Measurements from ENCODE around the gene TATDN2.
"Not testable (repeated sequence)": the region's sequence is repeated elsewhere in the genome, so short reads cannot be mapped to it uniquely, and the experiment has no call there.

TATDN2 gene

GRCh38 chr3:10272476-10272875 is 24.2 kb downstream of the TATDN2 start:
- DNase-seq: not testable (repeated sequence)

- no peak for DNase-seq
Measured at GRCh38 chr3:10272977-10273376, 24.7 kb downstream of the TATDN2 start.

- no peak for DNase-seq
Measured at GRCh38 chr3:10273702-10274305, 25.5 kb downstream of the TATDN2 start.

- no peak for DNase-seq
Measured at GRCh38 chr3:10274601-10275000, 26.3 kb downstream of the TATDN2 start.

GRCh38 chr3:10277115-10277625 is 28.9 kb downstream of the TATDN2 start:
- DNase-seq: no peak

- no peak for DNase-seq
Measured at GRCh38 chr3:10278501-10278900, 30.2 kb downstream of the TATDN2 start.

GRCh38 chr3:10279384-10280176 is 31.3 kb downstream of the TATDN2 start:
- no peak for DNase-seq

GRCh38 chr3:10280177-10280529 is 31.9 kb downstream of the TATDN2 start:
- no peak for DNase-seq

- no peak for DNase-seq
Measured at GRCh38 chr3:10280571-10280970, 32.3 kb downstream of the TATDN2 start.

- DNase-seq: no peak
Measured at GRCh38 chr3:10281951-10282350, 33.7 kb downstream of the TATDN2 start.

- no peak for DNase-seq
Measured at GRCh38 chr3:10283638-10284037, 35.4 kb downstream of the TATDN2 start.

- DNase-seq: no peak
Measured at GRCh38 chr3:10284496-10284895, 36.2 kb downstream of the TATDN2 start.

GRCh38 chr3:10285272-10286132 is 37.2 kb downstream of the TATDN2 start:
- no peak for DNase-seq

GRCh38 chr3:10286133-10286524 is 37.9 kb downstream of the TATDN2 start:
- DNase-seq: no peak

GRCh38 chr3:10286596-10287295 is 38.5 kb downstream of the TATDN2 start:
- DNase-seq: no peak

GRCh38 chr3:10287936-10288574 is 39.8 kb downstream of the TATDN2 start:
- no peak for DNase-seq

- no peak for DNase-seq
Measured at GRCh38 chr3:10288575-10288960, 40.3 kb downstream of the TATDN2 start.

GRCh38 chr3:10289077-10289476 is 40.8 kb downstream of the TATDN2 start:
- no peak for DNase-seq

- no peak for DNase-seq
Measured at GRCh38 chr3:10289787-10290355, 41.6 kb downstream of the TATDN2 start.

GRCh38 chr3:10290481-10291176 is 42.4 kb downstream of the TATDN2 start:
- no peak for DNase-seq

- DNase-seq: no peak
Measured at GRCh38 chr3:10291641-10292040, 43.4 kb downstream of the TATDN2 start.
